HG03060 (cell line): ENCODE results near the gene KLF13.
A peak's percentile ranks its signal among the peaks of the same experiment; 100 is the strongest.

Experiments used
- ATAC-seq: cut with Tn5 transposase; IDR thresholded peaks from one replicate; pipeline ENCODE4 v1.9.1; 2021; ENCODE audit warnings: low read depth, moderate number of reproducible peaks; ENCODE audit not compliant: unreplicated experiment

Gene KLF13

GRCh38 chr15:31330836-31331235 is 4.2 kb downstream of the KLF13 start:
- ATAC-seq, result no peak

GRCh38 chr15:31331389-31331788 is 4.8 kb downstream of the KLF13 start:
- ATAC-seq, result no peak

GRCh38 chr15:31332020-31332680 is 5.5 kb downstream of the KLF13 start:
- no peak for ATAC-seq

GRCh38 chr15:31332681-31333071 is 6.0 kb downstream of the KLF13 start:
- no peak for ATAC-seq

GRCh38 chr15:31333119-31333518 is 6.5 kb downstream of the KLF13 start:
- no peak for ATAC-seq

- ATAC-seq, result no peak
These were observed 7.2 kb downstream of the KLF13 start for GRCh38 chr15:31333820-31334219.

GRCh38 chr15:31335989-31336592 is 9.5 kb downstream of the KLF13 start:
- no peak for ATAC-seq

- ATAC-seq, result no peak
These were observed 10.1 kb downstream of the KLF13 start for GRCh38 chr15:31336593-31337295.

GRCh38 chr15:31337352-31338031 is 10.9 kb downstream of the KLF13 start:
- ATAC-seq, result no peak

- ATAC-seq, result peak; percentile 29
These were observed 11.8 kb downstream of the KLF13 start for GRCh38 chr15:31338318-31338878.

GRCh38 chr15:31338879-31339557 is 12.4 kb downstream of the KLF13 start:
- peak; percentile 37 for ATAC-seq

- no peak for ATAC-seq
These were observed 12.9 kb downstream of the KLF13 start for GRCh38 chr15:31339558-31339895.

- ATAC-seq, result no peak
These were observed 13.4 kb downstream of the KLF13 start for GRCh38 chr15:31340047-31340446.

- no peak for ATAC-seq
These were observed 14.0 kb downstream of the KLF13 start for GRCh38 chr15:31340592-31340991.

GRCh38 chr15:31341071-31341470 is 14.4 kb downstream of the KLF13 start:
- ATAC-seq, result no peak

GRCh38 chr15:31341496-31342195 is 15.0 kb downstream of the KLF13 start:
- ATAC-seq, result no peak

GRCh38 chr15:31342381-31342780 is 15.7 kb downstream of the KLF13 start:
- no peak for ATAC-seq

GRCh38 chr15:31342781-31343626 is 16.4 kb downstream of the KLF13 start:
- ATAC-seq, result no peak

GRCh38 chr15:31343831-31344230 is 17.2 kb downstream of the KLF13 start:
- no peak for ATAC-seq
